Measurements from ENCODE around the gene SUPT7L.
"Not testable (repeated sequence)": the region's sequence is repeated elsewhere in the genome, so short reads cannot be mapped to it uniquely, and the experiment has no call there.

Gene SUPT7L

GRCh38 chr2:27685577-27685976 lies 22.2 kb upstream of the SUPT7L start:
- no peak for DNase-seq (ENCODE audit: low spot score)

GRCh38 chr2:27685006-27685405 lies 21.6 kb upstream of the SUPT7L start:
- DNase-seq (ENCODE audit: low spot score) = not testable (repeated sequence)

- peak; percentile 80 for DNase-seq (ENCODE audit: low spot score)
Measured at GRCh38 chr2:27683390-27684071, 20.1 kb upstream of the SUPT7L start.

GRCh38 chr2:27682334-27682771 lies 18.9 kb upstream of the SUPT7L start:
- not testable (repeated sequence) for DNase-seq (ENCODE audit: low spot score)

- no peak for DNase-seq (ENCODE audit: low spot score)
Measured at GRCh38 chr2:27681841-27682240, 18.4 kb upstream of the SUPT7L start.

- DNase-seq (ENCODE audit: low spot score) = no peak
Measured at GRCh38 chr2:27680571-27680970, 17.2 kb upstream of the SUPT7L start.

GRCh38 chr2:27672723-27673486 lies 9.5 kb upstream of the SUPT7L start:
- no peak for DNase-seq (ENCODE audit: low spot score)

GRCh38 chr2:27671235-27671634 lies 7.8 kb upstream of the SUPT7L start:
- no peak for DNase-seq (ENCODE audit: low spot score)

- DNase-seq (ENCODE audit: low spot score) = no peak
Measured at GRCh38 chr2:27667446-27667845, 4.0 kb upstream of the SUPT7L start.

GRCh38 chr2:27664622-27665363 lies 1.4 kb upstream of the SUPT7L start:
- no peak for DNase-seq (ENCODE audit: low spot score)

- no peak for DNase-seq (ENCODE audit: low spot score)
Measured at GRCh38 chr2:27664154-27664574, 750 bp upstream of the SUPT7L start.

- no peak for DNase-seq (ENCODE audit: low spot score)
Measured at GRCh38 chr2:27661371-27661770, 2.0 kb downstream of the SUPT7L start.

GRCh38 chr2:27655155-27655951 lies 8.1 kb downstream of the SUPT7L start:
- no peak for DNase-seq (ENCODE audit: low spot score)

GRCh38 chr2:27653397-27653796 lies 10.0 kb downstream of the SUPT7L start:
- no peak for DNase-seq (ENCODE audit: low spot score)

- DNase-seq (ENCODE audit: low spot score) = no peak
Measured at GRCh38 chr2:27652790-27653189, 10.6 kb downstream of the SUPT7L start.

- no peak for DNase-seq (ENCODE audit: low spot score)
Measured at GRCh38 chr2:27652341-27652740, 11.1 kb downstream of the SUPT7L start.

- DNase-seq (ENCODE audit: low spot score) = no peak
Measured at GRCh38 chr2:27651056-27651455, 12.4 kb downstream of the SUPT7L start.

GRCh38 chr2:27647737-27648136 lies 15.7 kb downstream of the SUPT7L start:
- DNase-seq (ENCODE audit: low spot score) = no peak

- no peak for DNase-seq (ENCODE audit: low spot score)
Measured at GRCh38 chr2:27647289-27647688, 16.1 kb downstream of the SUPT7L start.

GRCh38 chr2:27645197-27645596 lies 18.2 kb downstream of the SUPT7L start:
- no peak for DNase-seq (ENCODE audit: low spot score)

- DNase-seq (ENCODE audit: low spot score) = no peak
Measured at GRCh38 chr2:27640722-27641245, 22.6 kb downstream of the SUPT7L start.

GRCh38 chr2:27638709-27639108 lies 24.7 kb downstream of the SUPT7L start:
- no peak for DNase-seq (ENCODE audit: low spot score)
